HG02759 (cell line): ENCODE data around the gene CKB.
A peak's percentile ranks its signal among the peaks of the same experiment; 100 is the strongest.

Source experiments
- ATAC-seq: cut with Tn5 transposase; IDR thresholded peaks from one replicate; pipeline ENCODE4 v1.9.1; 2021; ENCODE audit warnings: mild to moderate bottlenecking, moderate library complexity; ENCODE audit not compliant: unreplicated experiment

Gene CKB

GRCh38 chr14:103539056-103539825 lies 16.6 kb upstream of the CKB start:
- ATAC-seq = no peak

GRCh38 chr14:103538291-103539055 lies 15.8 kb upstream of the CKB start:
- ATAC-seq = no peak

- no peak for ATAC-seq
Measured at GRCh38 chr14:103537175-103537990, 14.8 kb upstream of the CKB start.

- no peak for ATAC-seq
Measured at GRCh38 chr14:103536693-103537092, 14.1 kb upstream of the CKB start.

GRCh38 chr14:103535891-103536565 lies 13.4 kb upstream of the CKB start:
- ATAC-seq = no peak

- ATAC-seq = no peak
Measured at GRCh38 chr14:103535081-103535890, 12.7 kb upstream of the CKB start.

- ATAC-seq = no peak
Measured at GRCh38 chr14:103534576-103535061, 12.0 kb upstream of the CKB start.

- no peak for ATAC-seq
Measured at GRCh38 chr14:103533999-103534575, 11.5 kb upstream of the CKB start.

- no peak for ATAC-seq
Measured at GRCh38 chr14:103533137-103533998, 10.7 kb upstream of the CKB start.

- ATAC-seq = no peak
Measured at GRCh38 chr14:103532216-103533136, 9.8 kb upstream of the CKB start.

GRCh38 chr14:103531421-103532215 lies 9.0 kb upstream of the CKB start:
- no peak for ATAC-seq

- no peak for ATAC-seq
Measured at GRCh38 chr14:103530831-103531230, 8.2 kb upstream of the CKB start.

- ATAC-seq = no peak
Measured at GRCh38 chr14:103530390-103530789, 7.8 kb upstream of the CKB start.

- ATAC-seq = no peak
Measured at GRCh38 chr14:103529383-103530365, 7.0 kb upstream of the CKB start.

- peak; percentile 51 for ATAC-seq
Measured at GRCh38 chr14:103528587-103529382, 6.2 kb upstream of the CKB start, which contains the start of gene TRMT61A. TRMT61A (plus strand) TSS chr14:103529196; CDS start chr14:103529979, 783 bp downstream.
